Neural progenitor cell (in vitro differentiated cells): ENCODE data around the gene DMRTC2. TPM values are rescaled to one million over a fixed set of nuclear protein-coding genes. Genes with fewer than 3 reads are reported as not detected.

ENCODE experiments used
- DNase-seq: peaks from one replicate; pipeline ENCODE4 v3.0.0-alpha.2; 2016; ENCODE audit warnings: low spot score
- H2AFZ ChIP-seq: fragments of 200-600 bp; sonication (generic); replicated peaks from 2 replicates; pipeline ENCODE4 v1.6.1; 2016; ENCODE audit warnings: antibody characterized with exemption
- H3F3A ChIP-seq: fragments of 200-600 bp; sonication (generic); 2 replicates; pipeline ENCODE4 v1.6.1; 2016; ENCODE audit warnings: antibody characterized with exemption, low read depth
- H3K27ac ChIP-seq: fragments of 200-600 bp; sonication (generic); 2 replicates; pipeline ENCODE4 v1.5.1; 2016; ENCODE audit warnings: mild to moderate bottlenecking
- H3K27me3 ChIP-seq: fragments of 200-600 bp; sonication (generic); 2 replicates; pipeline ENCODE4 v1.6.1; 2016; ENCODE audit warnings: mild to moderate bottlenecking, moderate library complexity
- H3K36me3 ChIP-seq: fragments of 200-600 bp; sonication (generic); 2 replicates; pipeline ENCODE4 v1.5.1; 2016
- H3K4me1 ChIP-seq: fragments of 200-600 bp; sonication (generic); 2 replicates; pipeline ENCODE4 v1.6.1; 2016; ENCODE audit warnings: mixed run types
- H3K4me2 ChIP-seq: fragments of 200-600 bp; sonication (generic); 2 replicates; pipeline ENCODE4 v1.6.1; 2016
- H3K4me3 ChIP-seq: fragments of 200-600 bp; sonication (generic); 2 replicates; pipeline ENCODE4 v1.5.1; 2016
- H3K79me2 ChIP-seq: fragments of 200-600 bp; sonication (generic); 2 replicates; pipeline ENCODE4 v1.6.1; 2016; ENCODE audit warnings: low read depth
- H3K9ac ChIP-seq: fragments of 200-600 bp; sonication (generic); 2 replicates; pipeline ENCODE4 v1.6.1; 2016
- H3K9me3 ChIP-seq: fragments of 200-600 bp; sonication (generic); 2 replicates; pipeline ENCODE4 v1.5.1; 2016; ENCODE audit warnings: low read depth
- H4K20me1 ChIP-seq: fragments of 200-600 bp; sonication (generic); 2 replicates; pipeline ENCODE4 v1.6.1; 2016; ENCODE audit warnings: low read depth
- H3K27ac Mint-ChIP-seq: 3 replicates; pipeline ENCODE4 v1.8.0; 2021; ENCODE audit warnings: mixed read lengths
- H3K27me3 Mint-ChIP-seq: 2 replicates; pipeline ENCODE4 v1.8.0; 2022; ENCODE audit warnings: low read depth, mild to moderate bottlenecking, inconsistent platforms, moderate library complexity, mixed read lengths; ENCODE audit not compliant: insufficient read depth
- H3K36me3 Mint-ChIP-seq: 3 replicates; pipeline ENCODE4 v1.8.0; 2021; ENCODE audit warnings: mixed read lengths
- H3K4me1 Mint-ChIP-seq: 3 replicates; pipeline ENCODE4 v1.8.0; 2021; ENCODE audit warnings: mixed read lengths
- H3K4me3 Mint-ChIP-seq: 3 replicates; pipeline ENCODE4 v1.8.0; 2021; ENCODE audit warnings: mild to moderate bottlenecking, moderate library complexity, mixed read lengths
- H3K9me3 Mint-ChIP-seq: 3 replicates; pipeline ENCODE4 v1.8.0; 2020; ENCODE audit warnings: mixed read lengths
- CTCF ChIP-seq: fragments of 200-600 bp; sonication (generic); IDR thresholded peaks from 2 replicates; pipeline ENCODE4 v1.5.1; 2017; ENCODE audit warnings: antibody characterized with exemption, mild to moderate bottlenecking
- EZH2 ChIP-seq: fragments of 200-600 bp; sonication (generic); IDR thresholded peaks from 2 replicates; pipeline ENCODE4 v1.6.1; 2017; ENCODE audit warnings: antibody characterized with exemption, mild to moderate bottlenecking, moderate library complexity
- EZH2phosphoT487 ChIP-seq: fragments of 200-600 bp; sonication (generic); IDR thresholded peaks from 2 replicates; pipeline ENCODE4 v1.6.1; 2017; ENCODE audit warnings: antibody characterized with exemption
- total RNA-seq: library from RNA; depleted of rRNA; stranded (reverse); fragments of >200 nt; gene quantifications from 2 replicates; pipeline ENCODE4 v1.2.3, GENCODE V29; 2015; ENCODE audit warnings: low replicate concordance

Gene DMRTC2
- total RNA-seq, 1 donor from 2014 or later, result not detected

- Mint-ChIP-seq H3K36me3 (no peaks in the 10 kb centered on the region), H3K9me3 (no peaks in the 10 kb centered on the region), H3K4me3 (no peak within 1 kb of the TSS), H3K27me3 (peaks cover 10% of the 10 kb centered on the region), H3K4me1 (no peaks in the 10 kb centered on the region), H3K27ac (no peak within 1 kb of the TSS)
- no peak for DNase-seq
- H2AFZ ChIP-seq, result no peak within 1 kb of the TSS
- no peak within 1 kb of the TSS for H3K27ac ChIP-seq
- no peaks in the 10 kb centered on the region for H3F3A ChIP-seq
- H3K79me2 ChIP-seq, result no peaks in the 10 kb centered on the region
- peaks cover 26% of the 10 kb centered on the region for H3K27me3 ChIP-seq
- H3K4me2 ChIP-seq, result no peak within 1 kb of the TSS
- no peaks in the 10 kb centered on the region for H3K9me3 ChIP-seq
- H3K4me1 ChIP-seq, result no peaks in the 10 kb centered on the region
- TF ChIP-seq CTCF (no peak), EZH2phosphoT487 (no peak), EZH2 (no peak)
- H3K36me3 ChIP-seq, result no peaks in the 10 kb centered on the region
- no peak within 1 kb of the TSS for H3K9ac ChIP-seq
- no peak within 1 kb of the TSS for H3K4me3 ChIP-seq
- no peaks in the 10 kb centered on the region for H4K20me1 ChIP-seq
These were observed 241 bp upstream of the DMRTC2 start, which contains the start of gene LYPD4 for GRCh38 chr19:41844601-41845000. Gene LYPD4 (minus strand): TSS chr19:41844683. CDS start chr19:41839285, 5,398 bp downstream.

GRCh38 chr19:41845051-41845590 lies 279 bp downstream of the DMRTC2 start:
- no peak for DNase-seq
- no peak overlapping the region for H2AFZ ChIP-seq
- TF ChIP-seq CTCF, result no peak
- TF ChIP-seq EZH2phosphoT487, result no peak
- no peak for TF ChIP-seq EZH2
- H3K9ac ChIP-seq, result no peak overlapping the region
- no peaks in the 10 kb centered on the region for H3K9me3 ChIP-seq
- H3K4me3 Mint-ChIP-seq, result no peak overlapping the region
- H3K27ac ChIP-seq, result no peak overlapping the region
- H3K27me3 ChIP-seq, result peaks cover 22% of the 10 kb centered on the region
- H3K4me1 Mint-ChIP-seq, result no peaks in the 10 kb centered on the region
- H3K4me3 ChIP-seq, result no peak overlapping the region
- no peaks in the 10 kb centered on the region for H3F3A ChIP-seq
- H4K20me1 ChIP-seq, result no peaks in the 10 kb centered on the region
- H3K36me3 Mint-ChIP-seq, result no peaks in the 10 kb centered on the region
- H3K79me2 ChIP-seq, result no peaks in the 10 kb centered on the region
- H3K4me2 ChIP-seq, result no peak overlapping the region
- H3K4me1 ChIP-seq, result no peaks in the 10 kb centered on the region
- no peaks in the 10 kb centered on the region for H3K9me3 Mint-ChIP-seq
- peaks cover 10% of the 10 kb centered on the region for H3K27me3 Mint-ChIP-seq
- H3K36me3 ChIP-seq, result no peaks in the 10 kb centered on the region
- no peak overlapping the region for H3K27ac Mint-ChIP-seq

GRCh38 chr19:41847351-41848105 lies 2.7 kb downstream of the DMRTC2 start:
- H3F3A ChIP-seq, result no peaks in the 10 kb centered on the region
- no peaks in the 10 kb centered on the region for H3K9me3 Mint-ChIP-seq
- no peak for DNase-seq
- no peak overlapping the region for H2AFZ ChIP-seq
- H4K20me1 ChIP-seq, result no peaks in the 10 kb centered on the region
- H3K27me3 Mint-ChIP-seq, result peaks cover 17% of the 10 kb centered on the region
- peaks cover 29% of the 10 kb centered on the region for H3K27me3 ChIP-seq
- no peak overlapping the region for H3K27ac Mint-ChIP-seq
- TF ChIP-seq CTCF (no peak), EZH2phosphoT487 (no peak), EZH2 (no peak)
- H3K4me1 ChIP-seq, result no peaks in the 10 kb centered on the region
- H3K9ac ChIP-seq, result no peak overlapping the region
- no peak overlapping the region for H3K4me3 ChIP-seq
- no peaks in the 10 kb centered on the region for H3K36me3 ChIP-seq
- no peaks in the 10 kb centered on the region for H3K4me1 Mint-ChIP-seq
- H3K4me3 Mint-ChIP-seq, result no peak overlapping the region
- H3K27ac ChIP-seq, result no peak overlapping the region
- H3K4me2 ChIP-seq, result no peak overlapping the region
- H3K79me2 ChIP-seq, result no peaks in the 10 kb centered on the region
- H3K36me3 Mint-ChIP-seq, result no peaks in the 10 kb centered on the region
- H3K9me3 ChIP-seq, result no peaks in the 10 kb centered on the region
